Mammary epithelial cell (primary cell): ENCODE data around the gene SLC26A1.

ENCODE experiments used
- EZH2 ChIP-seq: IDR thresholded peaks from 2 replicates; pipeline ENCODE4 v1.6.1; 2012; ENCODE audit warnings: low read length, inconsistent platforms, borderline replicate concordance
- TF ChIP-seq, protein P1 (sequence below), 2 donors: IDR thresholded peaks in 1 of 2; conservative IDR thresholded peaks in 1 of 2; 2 replicates each; pipeline ENCODE4 v1.5.1; 2011 to 2012; ENCODE audit warnings: inconsistent platforms in 2 of 2, low read length in 2 of 2, mild to moderate bottlenecking in 2 of 2, control low read depth in 1 of 2, low read depth in 1 of 2; ENCODE audit not compliant: insufficient read depth in 1 of 2; ENCODE audit errors: extremely low read depth in 1 of 2

DNA sequence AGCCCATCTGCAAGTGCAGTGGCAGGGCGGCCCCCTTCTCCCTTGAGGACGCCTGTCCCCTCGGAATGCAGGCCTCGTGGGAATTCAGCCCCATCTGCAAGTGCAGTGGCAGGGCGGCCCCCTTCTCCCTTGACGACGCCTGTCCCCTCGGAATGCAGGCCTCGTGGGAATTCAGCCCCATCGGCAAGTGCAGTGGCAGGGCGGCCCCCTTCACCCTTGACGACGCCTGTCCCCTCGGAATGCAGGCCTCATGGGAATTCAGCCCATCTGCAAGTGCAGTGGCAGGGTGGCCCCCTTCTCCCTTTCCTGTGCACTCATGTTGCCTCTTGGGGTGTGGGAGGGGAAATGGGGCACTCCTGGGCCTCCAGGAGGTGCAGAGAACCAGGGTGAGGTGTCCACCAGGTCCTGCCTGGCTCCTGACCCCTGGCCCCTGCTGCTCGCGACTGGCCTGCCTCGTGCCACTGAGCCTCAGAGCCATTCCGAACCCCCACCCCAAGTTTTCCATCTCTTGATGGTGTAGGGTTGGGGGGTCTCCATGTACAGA lies 6.8 kb upstream of the SLC26A1 start:
- TF ChIP-seq, protein P1, sequence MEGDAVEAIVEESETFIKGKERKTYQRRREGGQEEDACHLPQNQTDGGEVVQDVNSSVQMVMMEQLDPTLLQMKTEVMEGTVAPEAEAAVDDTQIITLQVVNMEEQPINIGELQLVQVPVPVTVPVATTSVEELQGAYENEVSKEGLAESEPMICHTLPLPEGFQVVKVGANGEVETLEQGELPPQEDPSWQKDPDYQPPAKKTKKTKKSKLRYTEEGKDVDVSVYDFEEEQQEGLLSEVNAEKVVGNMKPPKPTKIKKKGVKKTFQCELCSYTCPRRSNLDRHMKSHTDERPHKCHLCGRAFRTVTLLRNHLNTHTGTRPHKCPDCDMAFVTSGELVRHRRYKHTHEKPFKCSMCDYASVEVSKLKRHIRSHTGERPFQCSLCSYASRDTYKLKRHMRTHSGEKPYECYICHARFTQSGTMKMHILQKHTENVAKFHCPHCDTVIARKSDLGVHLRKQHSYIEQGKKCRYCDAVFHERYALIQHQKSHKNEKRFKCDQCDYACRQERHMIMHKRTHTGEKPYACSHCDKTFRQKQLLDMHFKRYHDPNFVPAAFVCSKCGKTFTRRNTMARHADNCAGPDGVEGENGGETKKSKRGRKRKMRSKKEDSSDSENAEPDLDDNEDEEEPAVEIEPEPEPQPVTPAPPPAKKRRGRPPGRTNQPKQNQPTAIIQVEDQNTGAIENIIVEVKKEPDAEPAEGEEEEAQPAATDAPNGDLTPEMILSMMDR (conservative IDR thresholded peaks at IDR 0.05 in 1 of 2, IDR thresholded peaks at IDR 0.05 in 1 of 2; ENCODE audit: extremely low read depth in 1 of 2, insufficient read depth in 1 of 2, low read depth in 1 of 2, low read length in 2 of 2), result no peak
- no peak for TF ChIP-seq EZH2
